ENCODE measurements around the gene HTR7. TPM values are rescaled to one million over a fixed set of nuclear protein-coding genes. Genes with fewer than 3 reads are reported as not detected.

The HTR7 gene
- total RNA-seq, 1 donor from 2014 or later: not detected

- Mint-ChIP-seq H3K4me1 (ENCODE audit: low read depth) (peaks cover 7% of the 10 kb centered on the region), H3K36me3 (ENCODE audit: low read depth) (no peaks in the 10 kb centered on the region), H3K9me3 (no peaks in the 10 kb centered on the region), H3K27ac (no peak overlapping the region), H3K4me3 (no peak overlapping the region), H3K27me3 (ENCODE audit: insufficient read depth) (peaks cover 16% of the 10 kb centered on the region)
- DNase-seq (ENCODE audit: low spot score): no peak
- intact Hi-C loops (cut with micrococcal nuclease): loop anchor here (1.0 kb wide), 1 partner anchor 994 kb away; no protein-coding TSS in a partner anchor
Measured at GRCh38 chr10:90787393-90788198, 70.2 kb downstream of the HTR7 start.

- Mint-ChIP-seq H3K4me1 (ENCODE audit: low read depth) (peaks cover 7% of the 10 kb centered on the region), H3K27me3 (ENCODE audit: insufficient read depth) (peaks cover 11% of the 10 kb centered on the region)
- intact Hi-C loops (cut with micrococcal nuclease): no loop called here
Measured at GRCh38 chr10:90785782-90786181, 72.1 kb downstream of the HTR7 start.

GRCh38 chr10:90784771-90785170 is 73.1 kb downstream of the HTR7 start:
- intact Hi-C loops (cut with micrococcal nuclease): no loop called here
- peaks cover 2% of the 10 kb centered on the region for H3K27me3 Mint-ChIP-seq (ENCODE audit: insufficient read depth)
- DNase-seq (ENCODE audit: low spot score): no peak

More at GRCh38 chr10:90785782-90786181, 72.1 kb downstream of the HTR7 start:
- H3K9me3 Mint-ChIP-seq: no peaks in the 10 kb centered on the region
- no peak for DNase-seq (ENCODE audit: low spot score)
- no peaks in the 10 kb centered on the region for H3K36me3 Mint-ChIP-seq (ENCODE audit: low read depth)
- no peak overlapping the region for H3K27ac Mint-ChIP-seq
- H3K4me3 Mint-ChIP-seq: no peak overlapping the region

GRCh38 chr10:90780488-90780887 is 77.4 kb downstream of the HTR7 start:
- intact Hi-C loops (cut with micrococcal nuclease): no loop called here
- no peak for DNase-seq (ENCODE audit: low spot score)
- no peaks in the 10 kb centered on the region for H3K36me3 Mint-ChIP-seq (ENCODE audit: low read depth)
- H3K27ac Mint-ChIP-seq: no peak overlapping the region
- H3K9me3 Mint-ChIP-seq: no peaks in the 10 kb centered on the region
- no peak overlapping the region for H3K4me3 Mint-ChIP-seq
- peaks cover 2% of the 10 kb centered on the region for H3K27me3 Mint-ChIP-seq (ENCODE audit: insufficient read depth)
- no peaks in the 10 kb centered on the region for H3K4me1 Mint-ChIP-seq (ENCODE audit: low read depth)

More at GRCh38 chr10:90784771-90785170, 73.1 kb downstream of the HTR7 start:
- Mint-ChIP-seq H3K27ac (no peak overlapping the region), H3K9me3 (no peaks in the 10 kb centered on the region), H3K4me1 (ENCODE audit: low read depth) (peaks cover 7% of the 10 kb centered on the region), H3K36me3 (ENCODE audit: low read depth) (no peaks in the 10 kb centered on the region), H3K4me3 (no peak overlapping the region)

GRCh38 chr10:90779548-90779947 is 78.3 kb downstream of the HTR7 start:
- H3K27ac Mint-ChIP-seq: no peak overlapping the region
- H3K9me3 Mint-ChIP-seq: no peaks in the 10 kb centered on the region
- no peaks in the 10 kb centered on the region for H3K36me3 Mint-ChIP-seq (ENCODE audit: low read depth)
- DNase-seq (ENCODE audit: low spot score): no peak
- intact Hi-C loops (cut with micrococcal nuclease): no loop called here
- H3K27me3 Mint-ChIP-seq (ENCODE audit: insufficient read depth): peaks cover 2% of the 10 kb centered on the region
- H3K4me3 Mint-ChIP-seq: no peak overlapping the region
- H3K4me1 Mint-ChIP-seq (ENCODE audit: low read depth): no peaks in the 10 kb centered on the region

GRCh38 chr10:90777621-90778020 is 80.2 kb downstream of the HTR7 start:
- DNase-seq (ENCODE audit: low spot score): no peak
- Mint-ChIP-seq H3K9me3 (no peaks in the 10 kb centered on the region), H3K27ac (no peak overlapping the region), H3K4me3 (no peak overlapping the region), H3K36me3 (ENCODE audit: low read depth) (no peaks in the 10 kb centered on the region), H3K27me3 (ENCODE audit: insufficient read depth) (peaks cover 2% of the 10 kb centered on the region), H3K4me1 (ENCODE audit: low read depth) (no peaks in the 10 kb centered on the region)
- intact Hi-C loops (cut with micrococcal nuclease): no loop called here

GRCh38 chr10:90775351-90776028 is 82.3 kb downstream of the HTR7 start:
- H3K27ac Mint-ChIP-seq: no peak overlapping the region

GRCh38 chr10:90769946-90770841 is 87.6 kb downstream of the HTR7 start:
- intact Hi-C loops (cut with micrococcal nuclease): no loop called here
- H3K36me3 Mint-ChIP-seq (ENCODE audit: low read depth): no peaks in the 10 kb centered on the region
- H3K4me1 Mint-ChIP-seq (ENCODE audit: low read depth): no peaks in the 10 kb centered on the region
- no peak overlapping the region for H3K27ac Mint-ChIP-seq
- no peak for DNase-seq (ENCODE audit: low spot score)
- H3K9me3 Mint-ChIP-seq: no peaks in the 10 kb centered on the region
- no peak overlapping the region for H3K4me3 Mint-ChIP-seq
- peaks cover 2% of the 10 kb centered on the region for H3K27me3 Mint-ChIP-seq (ENCODE audit: insufficient read depth)

More at GRCh38 chr10:90775351-90776028, 82.3 kb downstream of the HTR7 start:
- DNase-seq (ENCODE audit: low spot score): no peak
- Mint-ChIP-seq H3K4me3 (no peak overlapping the region), H3K4me1 (ENCODE audit: low read depth) (no peaks in the 10 kb centered on the region), H3K9me3 (no peaks in the 10 kb centered on the region), H3K27me3 (ENCODE audit: insufficient read depth) (peaks cover 2% of the 10 kb centered on the region), H3K36me3 (ENCODE audit: low read depth) (no peaks in the 10 kb centered on the region)
- intact Hi-C loops (cut with micrococcal nuclease): no loop called here

- Mint-ChIP-seq H3K4me3 (no peak overlapping the region), H3K9me3 (no peaks in the 10 kb centered on the region), H3K27me3 (ENCODE audit: insufficient read depth) (peaks cover 14% of the 10 kb centered on the region), H3K27ac (no peak overlapping the region), H3K36me3 (ENCODE audit: low read depth) (no peaks in the 10 kb centered on the region), H3K4me1 (ENCODE audit: low read depth) (no peaks in the 10 kb centered on the region)
- intact Hi-C loops (cut with micrococcal nuclease): loop anchor here (1.0 kb wide), 3 partner anchors 112 to 958 kb away; partner anchors contain the start of gene RPP30
- peak; percentile 13 for DNase-seq (ENCODE audit: low spot score)
Measured at GRCh38 chr10:90751107-90751997, 106.5 kb downstream of the HTR7 start.

- no peak for DNase-seq (ENCODE audit: low spot score)
- intact Hi-C loops (cut with micrococcal nuclease): no loop called here
- Mint-ChIP-seq H3K4me3 (no peak overlapping the region), H3K27me3 (ENCODE audit: insufficient read depth) (peaks cover 16% of the 10 kb centered on the region), H3K27ac (no peak overlapping the region), H3K4me1 (ENCODE audit: low read depth) (no peaks in the 10 kb centered on the region), H3K9me3 (no peaks in the 10 kb centered on the region), H3K36me3 (ENCODE audit: low read depth) (no peaks in the 10 kb centered on the region)
Measured at GRCh38 chr10:90746829-90747228, 111.0 kb downstream of the HTR7 start.

GRCh38 chr10:90745565-90745964 is 112.3 kb downstream of the HTR7 start:
- DNase-seq (ENCODE audit: low spot score): no peak
- intact Hi-C loops (cut with micrococcal nuclease): no loop called here
- Mint-ChIP-seq H3K4me3 (no peak overlapping the region), H3K9me3 (no peaks in the 10 kb centered on the region), H3K4me1 (ENCODE audit: low read depth) (no peaks in the 10 kb centered on the region), H3K27me3 (ENCODE audit: insufficient read depth) (peaks cover 16% of the 10 kb centered on the region), H3K27ac (no peak overlapping the region), H3K36me3 (ENCODE audit: low read depth) (no peaks in the 10 kb centered on the region)

- no peak for DNase-seq (ENCODE audit: low spot score)
- no peak overlapping the region for H3K27ac Mint-ChIP-seq
- no peaks in the 10 kb centered on the region for H3K4me1 Mint-ChIP-seq (ENCODE audit: low read depth)
- H3K9me3 Mint-ChIP-seq: no peaks in the 10 kb centered on the region
- H3K27me3 Mint-ChIP-seq (ENCODE audit: insufficient read depth): peaks cover 10% of the 10 kb centered on the region
- intact Hi-C loops (cut with micrococcal nuclease): no loop called here
- no peaks in the 10 kb centered on the region for H3K36me3 Mint-ChIP-seq (ENCODE audit: low read depth)
- H3K4me3 Mint-ChIP-seq: no peak overlapping the region
Measured at GRCh38 chr10:90743291-90743690, 114.5 kb downstream of the HTR7 start.
